K562 (cell line): Measurements from ENCODE around the gene ABT1. TPM values are rescaled to one million over a fixed set of nuclear protein-coding genes. Genes with fewer than 3 reads are reported as not detected.

Experiments
- BMI1 ChIP-seq: fragments of 150-350 bp; IDR thresholded peaks from 2 replicates; pipeline ENCODE4 v1.6.1; 2014; ENCODE audit warnings: low read length
- CHD2 ChIP-seq: IDR thresholded peaks from 2 replicates; pipeline ENCODE4 v1.6.1; 2011; ENCODE audit warnings: low read depth, low read length
- CHD4 ChIP-seq: fragments of 200-600 bp; sonication (generic); IDR thresholded peaks from 3 replicates; pipeline ENCODE4 v1.6.1; 2012; ENCODE audit warnings: low read depth, mild to moderate bottlenecking, mixed read lengths, low read length, inconsistent platforms; ENCODE audit not compliant: insufficient read depth, insufficient replicate concordance, poor library complexity, severe bottlenecking
- CREB3 ChIP-seq: fragments of 450-650 bp; conservative IDR thresholded peaks from 2 replicates; pipeline ENCODE4 v1.6.1; 2016; ENCODE audit warnings: missing genetic modification characterization, low read depth, mild to moderate bottlenecking, missing compliant biosample characterization, moderate library complexity
- FOXK2 ChIP-seq, 2 experiments: fragments of 450-650 bp; IDR thresholded peaks in 1 of 2; conservative IDR thresholded peaks in 1 of 2; 2 replicates each; pipeline ENCODE4 v1.6.1; 2016; ENCODE audit warnings: low read depth in 2 of 2, mild to moderate bottlenecking in 1 of 2
- GTF2F1 ChIP-seq: IDR thresholded peaks from 2 replicates; pipeline ENCODE4 v1.6.1; 2011; ENCODE audit warnings: low read depth, low read length, improper control_type of control experiment
- GTF3C2 ChIP-seq: IDR thresholded peaks from 3 replicates; pipeline ENCODE4 v1.6.1; 2011; ENCODE audit warnings: borderline replicate concordance, mild to moderate bottlenecking, moderate library complexity; ENCODE audit not compliant: insufficient read length; ENCODE audit errors: extremely low read depth
- IFI16 ChIP-seq: fragments of 250-450 bp; sonication (Bioruptor Pico); IDR thresholded peaks from 2 replicates; pipeline ENCODE4 v2.1.2; 2022; ENCODE audit warnings: mild to moderate bottlenecking, inconsistent platforms
- KLF13 ChIP-seq: fragments of 450-650 bp; IDR thresholded peaks from 2 replicates; pipeline ENCODE4 v1.6.1; 2016; ENCODE audit warnings: missing genetic modification characterization, low read depth, mild to moderate bottlenecking, missing compliant biosample characterization, moderate library complexity, borderline replicate concordance
- MCM5 ChIP-seq: fragments of 450-650 bp; IDR thresholded peaks from 2 replicates; pipeline ENCODE4 v1.6.1; 2016; ENCODE audit warnings: low read depth
- MEIS2 ChIP-seq: fragments of 450-650 bp; IDR thresholded peaks from 2 replicates; pipeline ENCODE4 v1.6.1; 2014; ENCODE audit warnings: mild to moderate bottlenecking; ENCODE audit not compliant: partially characterized antibody
- MLX ChIP-seq, 2 experiments: fragments of 450-650 bp in 1 of 2; sonication (generic) in 1 of 2; formaldehyde crosslinking; conservative IDR thresholded peaks; 2 replicates each; pipeline versions ENCODE4 v1.4.0 to v1.8.1; 2020 to 2022; ENCODE audit warnings: mild to moderate bottlenecking in 1 of 2, missing genetic modification reagents in 1 of 2
- PCBP2 ChIP-seq: fragments of 200-400 bp; formaldehyde crosslinking; IDR thresholded peaks from 2 replicates; pipeline ENCODE4 v1.6.1; 2018; ENCODE audit warnings: low read length, low read depth, mild to moderate bottlenecking, moderate library complexity; ENCODE audit not compliant: poor library complexity, severe bottlenecking
- POLR2H ChIP-seq: IDR thresholded peaks from 2 replicates; pipeline ENCODE4 v1.6.1; 2016; ENCODE audit warnings: missing genetic modification characterization, low read depth, mild to moderate bottlenecking, control low read depth, missing compliant biosample characterization, moderate library complexity
- RBM34 ChIP-seq: fragments of 200-400 bp; formaldehyde crosslinking; IDR thresholded peaks from 2 replicates; pipeline ENCODE4 v1.6.1; 2018; ENCODE audit warnings: low read length, borderline replicate concordance; ENCODE audit not compliant: insufficient read depth
- SP1 ChIP-seq: sonication (generic); formaldehyde crosslinking; IDR thresholded peaks from 2 replicates; pipeline ENCODE4 v1.8.1; 2022; ENCODE audit warnings: mild to moderate bottlenecking, missing genetic modification reagents
- TAF7 ChIP-seq: fragments of 450-650 bp; IDR thresholded peaks from 2 replicates; pipeline ENCODE4 v1.6.1; 2016; ENCODE audit warnings: missing genetic modification characterization, missing compliant biosample characterization
- ZNF232 ChIP-seq: sonication (generic); formaldehyde crosslinking; IDR thresholded peaks from 2 replicates; pipeline ENCODE4 v1.8.0; 2022; ENCODE audit warnings: mild to moderate bottlenecking, missing genetic modification reagents
- ZNF274 ChIP-seq: IDR thresholded peaks from 2 replicates; pipeline ENCODE4 v1.6.1; 2011; ENCODE audit warnings: low read depth, mild to moderate bottlenecking, low read length, moderate library complexity, borderline replicate concordance
- ZNF398 ChIP-seq: fragments of 250-450 bp; sonication (Bioruptor Pico); IDR thresholded peaks from 2 replicates; pipeline ENCODE4 v1.8.0; 2021; ENCODE audit warnings: moderate library complexity, mild to moderate bottlenecking, inconsistent platforms
- ZNF431 ChIP-seq: sonication (generic); formaldehyde crosslinking; IDR thresholded peaks from 2 replicates; pipeline ENCODE4 v1.8.0; 2022; ENCODE audit warnings: mild to moderate bottlenecking, missing genetic modification reagents
- polyA plus RNA-seq, 8 experiments: library from polyadenylated mRNA; depleted of rRNA in 4 of 8; stranded (reverse) in 5 of 8; unstranded in 3 of 8; fragments of >200 nt; fragmentation: Nextera tagmentation in 2 of 8; fragmentation: Illumina TruSeq in 1 of 8; extraction: Ambion mirVana in 2 of 8; extraction: Trizol in 1 of 8; gene quantifications; 2 replicates each; pipeline versions ENCODE4 v1.2.1 to v1.2.3, GENCODE V29; 2011 to 2014; ENCODE audit warnings: inconsistent platforms in 1 of 8, missing spikeins in 1 of 8
- total RNA-seq, 7 experiments: library from RNA; depleted of rRNA in 6 of 7; stranded (reverse); fragments of >200 nt in 6 of 7; fragmentation: Illumina TruSeq in 2 of 7; extraction: Trizol in 2 of 7; gene quantifications; 2 replicates each; pipeline versions ENCODE4 v1.2.1 to v1.2.3, GENCODE V29; 2011 to 2021; ENCODE audit warnings: low replicate concordance in 1 of 7

Gene ABT1
- total and polyA plus RNA-seq, 9 of the 15 experiments (the other 6 are each of a cell fraction or from before 2014, with no cell fraction given): 8.8 to 52.7 (median 40.7) TPM

- TF ChIP-seq SP1 (no peak; the same call in 1 of the 2 replicates), ZNF274 (no peak), RBM34 (no peak), MLX (CRISPR knock-in tag; conservative IDR thresholded peaks at IDR 0.05) (no peak), TAF7 (no peak), MCM5 (no peak), KLF13 (tag) (no peak; the same call in 1 of the 2 replicates), GTF2F1 (no peak), ZNF431 (CRISPR knock-in tag) (no peak), CHD2 (no peak), CREB3 (tag) (no peak), PCBP2 (no peak), IFI16 (CRISPR knock-in tag) (no peak), CHD4 (no peak), FOXK2 (conservative IDR thresholded peaks at IDR 0.05 in 1 of 2, IDR thresholded peaks at IDR 0.05 in 1 of 2; ENCODE audit: low read depth in 2 of 2) (0 out of 4 replicates have a peak, but pooled peaks of 1 of the 2 experiments have one; percentile 22), BMI1 (no peak), POLR2H (tag) (peak; percentile 99), ZNF232 (no peak), MEIS2 (peak; percentile 32), ZNF398 (CRISPR knock-in tag) (no peak), GTF3C2 (peak; percentile 87)
Observed at GRCh38 chr6:26575494-26575939, 21.2 kb upstream of the ABT1 start (continued).
